T-helper 1 cell treated with Interleukin-12 subunit alpha and Interleukin-12 subunit beta and Interleukin-4 antibody, amounts not matched to agents 30 μg/mL and 1 μg/mL, for 36 hours (primary cell): ENCODE results near the gene CCDC102B.
"Not testable (repeated sequence)": the region's sequence is repeated elsewhere in the genome, so short reads cannot be mapped to it uniquely, and the experiment has no call there.

ENCODE experiments used
- H3K27ac Mint-ChIP-seq: one replicate; pipeline ENCODE4 v1.8.0; 2021; ENCODE audit warnings: mild to moderate bottlenecking, mixed read lengths
- H3K27me3 Mint-ChIP-seq: one replicate; pipeline ENCODE4 v1.8.0; 2021; ENCODE audit warnings: low read depth, mixed read lengths
- H3K36me3 Mint-ChIP-seq: one replicate; pipeline ENCODE4 v1.8.0; 2021; ENCODE audit warnings: low read depth, mixed read lengths
- H3K4me1 Mint-ChIP-seq: one replicate; pipeline ENCODE4 v1.8.0; 2021; ENCODE audit warnings: low read depth, mixed read lengths
- H3K4me3 Mint-ChIP-seq: one replicate; pipeline ENCODE4 v1.8.0; 2021; ENCODE audit warnings: mild to moderate bottlenecking, moderate library complexity, mixed read lengths
- H3K9me3 Mint-ChIP-seq: one replicate; pipeline ENCODE4 v1.8.0; 2021; ENCODE audit warnings: mixed read lengths

The CCDC102B gene

GRCh38 chr18:68909579-68909978 lies 111.7 kb downstream of the CCDC102B start:
- Mint-ChIP-seq H3K36me3 (no peaks in the 10 kb centered on the region), H3K27me3 (no peaks in the 10 kb centered on the region), H3K4me1 (no peaks in the 10 kb centered on the region), H3K27ac (no peak overlapping the region), H3K9me3 (no peaks in the 10 kb centered on the region), H3K4me3 (no peak overlapping the region)

GRCh38 chr18:68915061-68915460 lies 117.2 kb downstream of the CCDC102B start:
- no peaks in the 10 kb centered on the region for H3K9me3 Mint-ChIP-seq
- H3K4me1 Mint-ChIP-seq, result no peaks in the 10 kb centered on the region

DNA sequence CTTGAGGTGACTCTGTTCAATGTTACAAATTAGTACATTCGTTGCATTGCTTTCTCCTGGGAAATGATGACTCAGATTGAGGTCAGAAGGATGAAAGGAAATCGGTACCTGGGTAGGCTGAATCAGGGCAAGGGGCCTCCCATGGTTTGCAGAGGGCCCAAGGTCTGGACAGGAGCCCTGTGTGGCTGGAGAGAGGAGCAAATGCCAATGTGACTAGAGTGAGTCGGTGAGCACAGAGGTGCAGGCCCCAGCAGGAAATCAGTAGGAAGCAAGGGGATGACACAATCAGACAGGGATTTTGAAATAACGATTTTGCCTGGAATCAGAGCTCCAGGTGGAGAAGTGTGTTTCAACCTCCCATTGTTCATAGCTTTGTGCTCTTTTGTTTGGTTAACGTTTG lies 118.9 kb downstream of the CCDC102B start:
- Mint-ChIP-seq H3K27ac (no peak overlapping the region), H3K4me1 (no peaks in the 10 kb centered on the region), H3K9me3 (no peaks in the 10 kb centered on the region)

More at GRCh38 chr18:68915061-68915460, 117.2 kb downstream of the CCDC102B start:
- Mint-ChIP-seq H3K4me3 (no peak overlapping the region), H3K27ac (no peak overlapping the region), H3K27me3 (no peaks in the 10 kb centered on the region), H3K36me3 (no peaks in the 10 kb centered on the region)

GRCh38 chr18:68918216-68918615 lies 120.3 kb downstream of the CCDC102B start:
- Mint-ChIP-seq H3K27ac (no peak overlapping the region), H3K4me3 (no peak overlapping the region), H3K27me3 (no peaks in the 10 kb centered on the region)

More for the DNA sequence above, 118.9 kb downstream of the CCDC102B start:
- H3K27me3 Mint-ChIP-seq, result no peaks in the 10 kb centered on the region
- no peaks in the 10 kb centered on the region for H3K36me3 Mint-ChIP-seq
- no peak overlapping the region for H3K4me3 Mint-ChIP-seq

GRCh38 chr18:68919900-68920299 lies 122.0 kb downstream of the CCDC102B start:
- no peak overlapping the region for H3K4me3 Mint-ChIP-seq
- H3K27me3 Mint-ChIP-seq, result no peaks in the 10 kb centered on the region
- H3K9me3 Mint-ChIP-seq, result no peaks in the 10 kb centered on the region
- H3K4me1 Mint-ChIP-seq, result no peaks in the 10 kb centered on the region
- H3K36me3 Mint-ChIP-seq, result no peaks in the 10 kb centered on the region
- no peak overlapping the region for H3K27ac Mint-ChIP-seq

More at GRCh38 chr18:68918216-68918615, 120.3 kb downstream of the CCDC102B start:
- Mint-ChIP-seq H3K4me1 (no peaks in the 10 kb centered on the region), H3K9me3 (no peaks in the 10 kb centered on the region), H3K36me3 (no peaks in the 10 kb centered on the region)

DNA sequence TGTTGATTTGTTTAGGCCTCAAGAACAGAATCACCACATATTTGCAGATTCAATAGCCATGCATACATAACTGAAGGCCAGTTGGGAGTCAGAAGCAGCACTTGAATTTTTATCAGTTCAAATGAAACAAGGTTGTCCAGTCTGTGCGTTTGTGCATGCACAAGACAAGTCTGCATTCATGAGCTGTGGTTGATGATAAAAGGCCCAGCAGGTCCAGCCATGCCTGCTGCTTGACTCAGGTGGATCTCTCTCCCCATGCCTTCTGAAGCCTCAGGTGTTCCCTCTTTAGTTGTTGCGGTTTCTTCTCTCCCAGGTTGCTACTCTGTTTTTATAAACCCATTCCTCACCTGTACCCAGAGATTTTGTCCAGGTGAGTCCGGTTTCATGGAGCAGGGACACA lies 124.5 kb downstream of the CCDC102B start:
- no peaks in the 10 kb centered on the region for H3K36me3 Mint-ChIP-seq
- no peaks in the 10 kb centered on the region for H3K27me3 Mint-ChIP-seq
- no peak overlapping the region for H3K4me3 Mint-ChIP-seq
- H3K9me3 Mint-ChIP-seq, result no peaks in the 10 kb centered on the region
- no peak overlapping the region for H3K27ac Mint-ChIP-seq
- H3K4me1 Mint-ChIP-seq, result no peaks in the 10 kb centered on the region

- Mint-ChIP-seq H3K4me3 (no peak overlapping the region), H3K27me3 (no peaks in the 10 kb centered on the region), H3K4me1 (no peaks in the 10 kb centered on the region), H3K36me3 (no peaks in the 10 kb centered on the region), H3K27ac (no peak overlapping the region), H3K9me3 (no peaks in the 10 kb centered on the region)
Measured at GRCh38 chr18:68925268-68925667, 127.4 kb downstream of the CCDC102B start.

- no peaks in the 10 kb centered on the region for H3K27me3 Mint-ChIP-seq
- no peak overlapping the region for H3K4me3 Mint-ChIP-seq
- no peak overlapping the region for H3K27ac Mint-ChIP-seq
Measured at GRCh38 chr18:68928762-68929675, 131.1 kb downstream of the CCDC102B start.

DNA sequence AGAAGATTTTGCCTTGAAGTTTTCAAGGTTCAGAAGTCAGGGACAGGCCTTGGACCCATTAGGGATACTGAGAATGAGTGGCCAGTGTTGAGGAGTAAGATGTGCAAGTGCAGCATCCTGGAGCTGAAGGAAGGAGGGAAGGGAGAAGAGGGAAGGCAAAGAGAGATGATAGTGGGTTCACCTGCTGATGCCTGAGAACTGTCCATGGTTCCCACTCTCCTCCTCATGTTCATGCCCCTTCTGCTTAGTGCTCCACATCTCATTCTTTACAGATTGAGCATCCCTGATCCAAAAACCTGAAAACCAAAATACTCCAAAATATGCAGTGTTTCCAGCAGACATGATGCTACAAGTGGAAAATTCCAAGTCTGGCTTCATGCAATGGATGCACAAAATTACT lies 137.8 kb downstream of the CCDC102B start:
- H3K4me3 Mint-ChIP-seq, result no peak overlapping the region
- H3K27ac Mint-ChIP-seq, result no peak overlapping the region
- H3K36me3 Mint-ChIP-seq, result no peaks in the 10 kb centered on the region
- no peaks in the 10 kb centered on the region for H3K9me3 Mint-ChIP-seq
- H3K4me1 Mint-ChIP-seq, result no peaks in the 10 kb centered on the region
- H3K27me3 Mint-ChIP-seq, result no peaks in the 10 kb centered on the region

More at GRCh38 chr18:68928762-68929675, 131.1 kb downstream of the CCDC102B start:
- no peaks in the 10 kb centered on the region for H3K4me1 Mint-ChIP-seq
- no peaks in the 10 kb centered on the region for H3K9me3 Mint-ChIP-seq
- no peaks in the 10 kb centered on the region for H3K36me3 Mint-ChIP-seq

GRCh38 chr18:68937029-68937599 lies 139.2 kb downstream of the CCDC102B start:
- no peak overlapping the region for H3K4me3 Mint-ChIP-seq
- H3K27ac Mint-ChIP-seq, result no peak overlapping the region
- H3K4me1 Mint-ChIP-seq, result no peaks in the 10 kb centered on the region
- no peaks in the 10 kb centered on the region for H3K36me3 Mint-ChIP-seq
- no peaks in the 10 kb centered on the region for H3K27me3 Mint-ChIP-seq
- H3K9me3 Mint-ChIP-seq, result no peaks in the 10 kb centered on the region

DNA sequence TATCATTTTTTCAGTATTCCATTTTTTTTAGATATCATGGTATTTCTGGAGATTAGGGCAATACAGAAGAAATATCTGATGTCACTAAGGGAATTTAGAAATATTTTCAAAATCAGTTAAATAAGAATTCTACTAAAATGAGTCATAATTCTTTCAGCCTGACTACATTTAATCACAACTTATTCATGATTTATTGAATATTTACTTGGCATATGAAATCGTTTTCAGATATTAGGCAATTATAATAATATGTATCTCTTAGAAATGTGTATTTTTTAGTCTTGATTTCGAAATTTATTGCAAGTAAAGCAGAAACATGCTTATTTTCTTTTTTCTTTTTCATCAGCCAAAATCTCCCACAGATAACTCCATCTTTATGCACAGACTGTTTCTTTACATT lies 142.2 kb downstream of the CCDC102B start:
- H3K27me3 Mint-ChIP-seq, result no peaks in the 10 kb centered on the region
- H3K36me3 Mint-ChIP-seq, result no peaks in the 10 kb centered on the region
- no peaks in the 10 kb centered on the region for H3K9me3 Mint-ChIP-seq
- no peaks in the 10 kb centered on the region for H3K4me1 Mint-ChIP-seq
- H3K4me3 Mint-ChIP-seq, result no peak overlapping the region
- H3K27ac Mint-ChIP-seq, result no peak overlapping the region

- no peak overlapping the region for H3K27ac Mint-ChIP-seq
- H3K9me3 Mint-ChIP-seq, result no peaks in the 10 kb centered on the region
- no peaks in the 10 kb centered on the region for H3K27me3 Mint-ChIP-seq
- H3K4me1 Mint-ChIP-seq, result no peaks in the 10 kb centered on the region
- H3K36me3 Mint-ChIP-seq, result no peaks in the 10 kb centered on the region
- no peak overlapping the region for H3K4me3 Mint-ChIP-seq
Measured at GRCh38 chr18:68940754-68941153, 142.9 kb downstream of the CCDC102B start.

DNA sequence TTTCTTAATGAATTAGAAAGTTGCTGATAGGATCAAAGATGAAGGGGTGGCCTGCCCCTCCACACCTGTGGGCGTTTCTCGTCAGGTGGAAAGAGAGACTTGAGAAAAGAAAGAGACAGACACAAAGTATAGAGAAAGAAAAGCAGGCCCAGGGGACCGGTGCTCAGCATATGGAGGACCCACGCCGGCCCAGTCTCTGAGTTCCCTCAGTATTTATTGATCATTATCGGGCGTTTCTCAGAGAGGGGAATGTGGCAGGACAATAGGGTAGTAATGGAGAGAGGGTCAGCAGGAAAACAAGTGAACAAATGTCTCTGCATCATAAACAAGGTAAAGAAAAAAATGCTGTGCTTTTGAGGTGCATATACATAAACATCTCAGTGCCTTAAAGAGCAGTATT lies 144.3 kb downstream of the CCDC102B start:
- no peak overlapping the region for H3K4me3 Mint-ChIP-seq
- no peak overlapping the region for H3K27ac Mint-ChIP-seq
- H3K36me3 Mint-ChIP-seq, result no peaks in the 10 kb centered on the region
- no peaks in the 10 kb centered on the region for H3K4me1 Mint-ChIP-seq
- no peaks in the 10 kb centered on the region for H3K9me3 Mint-ChIP-seq
- no peaks in the 10 kb centered on the region for H3K27me3 Mint-ChIP-seq

GRCh38 chr18:68943861-68944260 lies 146.0 kb downstream of the CCDC102B start:
- not testable (repeated sequence) for H3K27ac Mint-ChIP-seq, H3K27me3 Mint-ChIP-seq, H3K9me3 Mint-ChIP-seq, H3K4me3 Mint-ChIP-seq, H3K4me1 Mint-ChIP-seq, H3K36me3 Mint-ChIP-seq

DNA sequence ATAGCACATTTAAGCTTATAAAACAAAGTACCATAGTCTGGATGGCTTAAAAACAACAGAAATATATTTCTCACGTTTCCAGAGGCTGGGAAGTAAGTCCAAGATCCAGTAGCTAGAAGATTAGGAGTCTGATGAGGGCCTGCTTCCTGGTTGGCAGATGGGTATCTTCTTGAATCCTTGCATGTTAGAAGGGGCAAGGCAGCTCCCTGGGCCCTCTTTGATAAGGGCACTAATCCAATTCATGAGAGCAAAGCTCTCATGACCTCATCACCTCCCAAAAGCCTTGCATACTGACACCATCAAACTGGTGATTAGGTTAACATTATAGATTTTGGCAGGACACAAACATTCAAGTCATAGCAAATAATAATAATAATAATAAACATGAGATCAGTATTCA lies 146.4 kb downstream of the CCDC102B start:
- H3K4me1 Mint-ChIP-seq, result no peaks in the 10 kb centered on the region
- no peaks in the 10 kb centered on the region for H3K9me3 Mint-ChIP-seq
- no peak overlapping the region for H3K27ac Mint-ChIP-seq
- no peaks in the 10 kb centered on the region for H3K36me3 Mint-ChIP-seq
- H3K27me3 Mint-ChIP-seq, result no peaks in the 10 kb centered on the region
- H3K4me3 Mint-ChIP-seq, result no peak overlapping the region
